SJSA1 (cell line): ENCODE measurements around the gene NTM. TPM values are rescaled to one million over a fixed set of nuclear protein-coding genes. Genes with fewer than 3 reads are reported as not detected.

ENCODE experiments used
- DNase-seq, 2 experiments: peaks; one replicate each; pipeline ENCODE4 v3.0.0-alpha.2; 2015 to 2020; ENCODE audit warnings: low spot score in 2 of 2, low read depth in 1 of 2
- H3K27ac ChIP-seq: fragments of 250-450 bp; sonication (Bioruptor Pico); 2 replicates; pipeline ENCODE4 v1.5.1; 2020; ENCODE audit warnings: mild to moderate bottlenecking, moderate library complexity
- H3K27me3 ChIP-seq: fragments of 250-450 bp; sonication (Bioruptor Pico); replicated peaks from 2 replicates; pipeline ENCODE4 v1.5.1; 2020; ENCODE audit warnings: mild to moderate bottlenecking, moderate library complexity
- H3K36me3 ChIP-seq: fragments of 250-450 bp; sonication (Bioruptor Pico); 2 replicates; pipeline ENCODE4 v1.5.1; 2020; ENCODE audit warnings: mild to moderate bottlenecking
- H3K4me1 ChIP-seq: fragments of 250-450 bp; sonication (Bioruptor Pico); replicated peaks from 2 replicates; pipeline ENCODE4 v1.6.1; 2021; ENCODE audit warnings: mild to moderate bottlenecking
- H3K4me3 ChIP-seq: fragments of 250-450 bp; sonication (Bioruptor Pico); 2 replicates; pipeline ENCODE4 v1.5.1; 2020; ENCODE audit warnings: mild to moderate bottlenecking
- H3K9me3 ChIP-seq: fragments of 250-450 bp; sonication (Bioruptor Pico); replicated peaks from 2 replicates; pipeline ENCODE4 v1.5.1; 2020; ENCODE audit warnings: mild to moderate bottlenecking
- total RNA-seq: library from RNA; depleted of rRNA; stranded (reverse); fragments of >200 nt; shearing (Covaris generic); gene quantifications from 2 replicates; pipeline ENCODE4 v1.2.3, GENCODE V29; 2014

Gene NTM
- total RNA-seq, 1 experiment from 2014 or later: 0.34 TPM

- DNase-seq: no peak
- H3K4me3 ChIP-seq: no peak overlapping the region
These were observed 191.1 kb downstream of the NTM start for GRCh38 chr11:131561501-131561900.

GRCh38 chr11:131561972-131562371 lies 191.6 kb downstream of the NTM start:
- H3K9me3 ChIP-seq: no peaks in the 10 kb centered on the region
- no peaks in the 10 kb centered on the region for H3K4me1 ChIP-seq
- no peak overlapping the region for H3K4me3 ChIP-seq
- H3K36me3 ChIP-seq: no peaks in the 10 kb centered on the region
- H3K27ac ChIP-seq: no peak overlapping the region
- no peak for DNase-seq
- no peaks in the 10 kb centered on the region for H3K27me3 ChIP-seq

More at GRCh38 chr11:131561501-131561900, 191.1 kb downstream of the NTM start:
- Histone ChIP-seq H3K27me3 (no peaks in the 10 kb centered on the region), H3K36me3 (no peaks in the 10 kb centered on the region), H3K4me1 (no peaks in the 10 kb centered on the region), H3K27ac (no peak overlapping the region), H3K9me3 (no peaks in the 10 kb centered on the region)

- no peak for DNase-seq
- H3K27ac ChIP-seq: no peak overlapping the region
- H3K4me1 ChIP-seq: no peaks in the 10 kb centered on the region
- no peaks in the 10 kb centered on the region for H3K36me3 ChIP-seq
- H3K9me3 ChIP-seq: no peaks in the 10 kb centered on the region
- no peaks in the 10 kb centered on the region for H3K27me3 ChIP-seq
- no peak overlapping the region for H3K4me3 ChIP-seq
These were observed 197.9 kb downstream of the NTM start for GRCh38 chr11:131568318-131568717.

- no peaks in the 10 kb centered on the region for H3K27me3 ChIP-seq
- H3K4me3 ChIP-seq: no peak overlapping the region
- no peaks in the 10 kb centered on the region for H3K9me3 ChIP-seq
- DNase-seq: no peak
- no peaks in the 10 kb centered on the region for H3K36me3 ChIP-seq
- no peaks in the 10 kb centered on the region for H3K4me1 ChIP-seq
- no peak overlapping the region for H3K27ac ChIP-seq
These were observed 201.2 kb downstream of the NTM start for GRCh38 chr11:131571571-131571970.

GRCh38 chr11:131572423-131572822 lies 202.0 kb downstream of the NTM start:
- H3K4me1 ChIP-seq: no peaks in the 10 kb centered on the region
- H3K4me3 ChIP-seq: no peak overlapping the region
- no peaks in the 10 kb centered on the region for H3K9me3 ChIP-seq
- no peak overlapping the region for H3K27ac ChIP-seq
- no peak for DNase-seq
- H3K27me3 ChIP-seq: no peaks in the 10 kb centered on the region
- H3K36me3 ChIP-seq: no peaks in the 10 kb centered on the region

- Histone ChIP-seq H3K4me1 (no peaks in the 10 kb centered on the region), H3K4me3 (no peak overlapping the region), H3K36me3 (no peaks in the 10 kb centered on the region), H3K27ac (no peak overlapping the region), H3K9me3 (no peaks in the 10 kb centered on the region), H3K27me3 (no peaks in the 10 kb centered on the region)
- peak; percentile 34 to 56 for DNase-seq
These were observed 209.5 kb downstream of the NTM start for GRCh38 chr11:131579932-131580387.

- Histone ChIP-seq H3K27me3 (no peaks in the 10 kb centered on the region), H3K9me3 (no peaks in the 10 kb centered on the region), H3K27ac (no peak overlapping the region), H3K4me3 (no peak overlapping the region), H3K4me1 (no peaks in the 10 kb centered on the region), H3K36me3 (no peaks in the 10 kb centered on the region)
- no peak for DNase-seq
These were observed 210.1 kb downstream of the NTM start for GRCh38 chr11:131580476-131580875.

- Histone ChIP-seq H3K4me3 (no peak overlapping the region), H3K9me3 (no peaks in the 10 kb centered on the region), H3K36me3 (no peaks in the 10 kb centered on the region), H3K27me3 (no peaks in the 10 kb centered on the region), H3K4me1 (no peaks in the 10 kb centered on the region), H3K27ac (no peak overlapping the region)
- DNase-seq: no peak
These were observed 210.6 kb downstream of the NTM start for GRCh38 chr11:131581046-131581445.

GRCh38 chr11:131582021-131582525 lies 211.7 kb downstream of the NTM start:
- no peak for DNase-seq
- no peak overlapping the region for H3K27ac ChIP-seq
- no peak overlapping the region for H3K4me3 ChIP-seq
- H3K4me1 ChIP-seq: no peaks in the 10 kb centered on the region
- no peaks in the 10 kb centered on the region for H3K36me3 ChIP-seq
- H3K27me3 ChIP-seq: no peaks in the 10 kb centered on the region
- no peaks in the 10 kb centered on the region for H3K9me3 ChIP-seq

GRCh38 chr11:131583421-131583820 lies 213.0 kb downstream of the NTM start:
- H3K27me3 ChIP-seq: no peaks in the 10 kb centered on the region
- H3K9me3 ChIP-seq: no peaks in the 10 kb centered on the region
- H3K4me1 ChIP-seq: no peaks in the 10 kb centered on the region
- no peak overlapping the region for H3K4me3 ChIP-seq
- DNase-seq: no peak
- no peak overlapping the region for H3K27ac ChIP-seq
- no peaks in the 10 kb centered on the region for H3K36me3 ChIP-seq

GRCh38 chr11:131583938-131584337 lies 213.5 kb downstream of the NTM start:
- H3K27ac ChIP-seq: no peak overlapping the region
- DNase-seq: no peak
- H3K27me3 ChIP-seq: no peaks in the 10 kb centered on the region
- no peaks in the 10 kb centered on the region for H3K36me3 ChIP-seq
- H3K4me1 ChIP-seq: no peaks in the 10 kb centered on the region
- H3K9me3 ChIP-seq: no peaks in the 10 kb centered on the region
- no peak overlapping the region for H3K4me3 ChIP-seq

GRCh38 chr11:131584785-131585592 lies 214.6 kb downstream of the NTM start:
- H3K9me3 ChIP-seq: no peaks in the 10 kb centered on the region
- H3K27me3 ChIP-seq: no peaks in the 10 kb centered on the region
- no peak for DNase-seq
- H3K4me1 ChIP-seq: no peaks in the 10 kb centered on the region
- H3K27ac ChIP-seq: no peak overlapping the region
- H3K36me3 ChIP-seq: no peaks in the 10 kb centered on the region
- no peak overlapping the region for H3K4me3 ChIP-seq

- Histone ChIP-seq H3K4me1 (no peaks in the 10 kb centered on the region), H3K27me3 (no peaks in the 10 kb centered on the region), H3K9me3 (no peaks in the 10 kb centered on the region), H3K36me3 (no peaks in the 10 kb centered on the region), H3K27ac (no peak overlapping the region), H3K4me3 (no peak overlapping the region)
- DNase-seq: no peak
These were observed 217.6 kb downstream of the NTM start for GRCh38 chr11:131588057-131588456.

GRCh38 chr11:131591051-131591461 lies 220.6 kb downstream of the NTM start:
- Histone ChIP-seq H3K36me3 (no peaks in the 10 kb centered on the region), H3K4me1 (no peaks in the 10 kb centered on the region), H3K27ac (no peak overlapping the region), H3K4me3 (no peak overlapping the region), H3K27me3 (no peaks in the 10 kb centered on the region), H3K9me3 (no peaks in the 10 kb centered on the region)
- DNase-seq: no peak
